ENCODE results near the gene AKT3.
"Not testable (repeated sequence)": the region's sequence is repeated elsewhere in the genome, so short reads cannot be mapped to it uniquely, and the experiment has no call there.

The AKT3 gene

DNA sequence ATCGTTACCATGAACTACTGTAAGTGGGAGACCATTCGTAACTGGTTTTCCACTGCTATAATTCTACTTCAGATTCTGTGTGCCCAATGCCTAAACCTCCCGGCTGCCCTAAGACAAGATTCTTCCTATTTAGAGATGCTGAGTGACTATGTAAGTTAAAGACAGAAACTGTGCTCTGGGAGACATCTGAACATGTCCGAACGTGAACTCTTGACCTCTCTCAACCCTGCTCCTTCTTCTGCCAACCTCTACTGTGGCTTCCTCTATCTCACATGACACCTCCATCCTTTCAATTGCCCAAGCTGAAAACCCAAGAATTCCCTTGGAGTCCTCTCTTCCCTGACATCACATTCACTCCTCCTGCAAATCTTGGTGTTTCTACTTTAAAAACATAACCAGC, 182.9 kb downstream of the AKT3 start:
- Histone ChIP-seq H3K9ac (ENCODE audit: low read length) (peak overlapping the region; percentile 16; the same call in 1 of the 2 replicates), H3K4me2 (ENCODE audit: low read depth, low read length) (peak overlapping the region; percentile 67), H3K9me2 (replicated peaks; ENCODE audit: insufficient read depth, low read length) (no peaks in the 10 kb centered on the region), H3K36me3 (replicated peaks; ENCODE audit: insufficient read depth, low read length) (no peaks in the 10 kb centered on the region; the same call in 1 of the 2 replicates), H3K4me1 (ENCODE audit: low read length) (peaks cover 19% of the 10 kb centered on the region), H3K9me3 (replicated peaks; ENCODE audit: insufficient read depth, low read length) (no peaks in the 10 kb centered on the region), H2AFZ (ENCODE audit: low read length) (peak overlapping the region; percentile 24), H3K27ac (ENCODE audit: low read length) (peak overlapping the region; percentile 62), H3K27me3 (replicated peaks; ENCODE audit: insufficient read depth, low read length) (no peaks in the 10 kb centered on the region), H3K79me2 (ENCODE audit: low read length) (no peaks in the 10 kb centered on the region), H4K20me1 (ENCODE audit: insufficient read depth, low read length) (no peaks in the 10 kb centered on the region), H3F3A (ENCODE audit: insufficient read depth, low read length) (peaks cover 13% of the 10 kb centered on the region; the same call in 1 of the 2 replicates), H3K4me3 (ENCODE audit: low read length) (peak overlapping the region; percentile 5; the same call in 1 of the 2 replicates)
- TF ChIP-seq EZH2phosphoT487 (IDR thresholded peaks at IDR 0.05; ENCODE audit: low read length), result no peak
- TF ChIP-seq EZH2 (optimal IDR thresholded peaks at IDR 0.05; ENCODE audit: low read depth, low read length), result no peak
- DNase-seq, result peak; percentile 41

DNA sequence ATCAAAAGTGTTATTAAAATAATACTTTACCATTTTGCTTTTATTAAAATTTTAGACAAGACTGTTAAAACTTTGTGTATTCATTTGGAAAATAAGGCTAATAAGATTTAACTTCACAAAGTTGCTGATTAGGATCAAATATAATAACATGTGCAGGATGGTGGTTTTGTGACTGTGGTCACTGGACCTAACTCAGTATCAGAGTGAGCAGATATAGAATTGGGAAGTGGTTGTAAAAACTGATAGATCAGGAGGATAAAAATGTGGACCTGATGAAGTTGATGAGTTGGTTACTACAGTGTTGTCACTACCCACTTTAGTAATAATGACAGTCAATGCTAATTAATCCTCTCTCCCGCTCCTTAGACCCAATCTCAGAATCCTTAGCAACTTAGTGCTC, 186.4 kb downstream of the AKT3 start:
- no peak overlapping the region for H3K27ac ChIP-seq (ENCODE audit: low read length)
- no peaks in the 10 kb centered on the region for H3K79me2 ChIP-seq (ENCODE audit: low read length)
- H4K20me1 ChIP-seq (ENCODE audit: insufficient read depth, low read length), result no peaks in the 10 kb centered on the region
- H2AFZ ChIP-seq (ENCODE audit: low read length), result no peak overlapping the region
- no peaks in the 10 kb centered on the region for H3K9me3 ChIP-seq (replicated peaks; ENCODE audit: insufficient read depth, low read length)
- no peak overlapping the region for H3K4me2 ChIP-seq (ENCODE audit: low read depth, low read length)
- no peak overlapping the region for H3K9ac ChIP-seq (ENCODE audit: low read length)
- H3K4me1 ChIP-seq (ENCODE audit: low read length), result peaks cover 19% of the 10 kb centered on the region
- H3K4me3 ChIP-seq (ENCODE audit: low read length), result no peak overlapping the region
- H3K9me2 ChIP-seq (replicated peaks; ENCODE audit: insufficient read depth, low read length), result no peaks in the 10 kb centered on the region
- TF ChIP-seq EZH2phosphoT487 (IDR thresholded peaks at IDR 0.05; ENCODE audit: low read length), result no peak
- no peak for TF ChIP-seq EZH2 (optimal IDR thresholded peaks at IDR 0.05; ENCODE audit: low read depth, low read length)
- TF ChIP-seq, protein P1, sequence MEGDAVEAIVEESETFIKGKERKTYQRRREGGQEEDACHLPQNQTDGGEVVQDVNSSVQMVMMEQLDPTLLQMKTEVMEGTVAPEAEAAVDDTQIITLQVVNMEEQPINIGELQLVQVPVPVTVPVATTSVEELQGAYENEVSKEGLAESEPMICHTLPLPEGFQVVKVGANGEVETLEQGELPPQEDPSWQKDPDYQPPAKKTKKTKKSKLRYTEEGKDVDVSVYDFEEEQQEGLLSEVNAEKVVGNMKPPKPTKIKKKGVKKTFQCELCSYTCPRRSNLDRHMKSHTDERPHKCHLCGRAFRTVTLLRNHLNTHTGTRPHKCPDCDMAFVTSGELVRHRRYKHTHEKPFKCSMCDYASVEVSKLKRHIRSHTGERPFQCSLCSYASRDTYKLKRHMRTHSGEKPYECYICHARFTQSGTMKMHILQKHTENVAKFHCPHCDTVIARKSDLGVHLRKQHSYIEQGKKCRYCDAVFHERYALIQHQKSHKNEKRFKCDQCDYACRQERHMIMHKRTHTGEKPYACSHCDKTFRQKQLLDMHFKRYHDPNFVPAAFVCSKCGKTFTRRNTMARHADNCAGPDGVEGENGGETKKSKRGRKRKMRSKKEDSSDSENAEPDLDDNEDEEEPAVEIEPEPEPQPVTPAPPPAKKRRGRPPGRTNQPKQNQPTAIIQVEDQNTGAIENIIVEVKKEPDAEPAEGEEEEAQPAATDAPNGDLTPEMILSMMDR (IDR thresholded peaks at IDR 0.05; ENCODE audit: low read length), result no peak
- no peaks in the 10 kb centered on the region for H3K27me3 ChIP-seq (replicated peaks; ENCODE audit: insufficient read depth, low read length)
- H3F3A ChIP-seq (ENCODE audit: insufficient read depth, low read length), result peaks cover 13% of the 10 kb centered on the region; the same call in 1 of the 2 replicates
- no peaks in the 10 kb centered on the region; the same call in 1 of the 2 replicates for H3K36me3 ChIP-seq (replicated peaks; ENCODE audit: insufficient read depth, low read length)
- DNase-seq, result no peak

DNA sequence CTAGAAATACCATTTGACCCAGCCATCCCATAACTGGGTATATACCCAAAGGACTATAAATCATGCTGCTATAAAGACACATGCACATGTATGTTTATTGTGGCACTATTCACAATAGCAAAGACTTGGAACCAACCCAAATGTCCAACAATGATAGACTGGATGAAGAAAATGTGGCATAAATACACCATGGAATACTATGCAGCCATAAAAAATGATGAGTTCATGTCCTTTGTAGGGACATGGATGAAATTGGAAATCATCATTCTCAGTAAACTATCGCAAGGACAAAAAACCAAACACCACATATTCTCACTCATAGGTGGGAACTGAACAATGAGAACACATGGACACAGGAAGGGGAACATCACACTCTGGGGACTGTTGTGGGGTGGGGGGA, 187.9 kb downstream of the AKT3 start:
- not testable (repeated sequence) for DNase-seq; H3K9me2 ChIP-seq (replicated peaks; ENCODE audit: insufficient read depth, low read length); H3K27me3 ChIP-seq (replicated peaks; ENCODE audit: insufficient read depth, low read length); H2AFZ ChIP-seq (ENCODE audit: low read length); H3K4me1 ChIP-seq (ENCODE audit: low read length); H3F3A ChIP-seq (ENCODE audit: insufficient read depth, low read length); H3K4me3 ChIP-seq (ENCODE audit: low read length); H3K9ac ChIP-seq (ENCODE audit: low read length); H3K4me2 ChIP-seq (ENCODE audit: low read depth, low read length); H3K27ac ChIP-seq (ENCODE audit: low read length); H3K79me2 ChIP-seq (ENCODE audit: low read length); H3K9me3 ChIP-seq (replicated peaks; ENCODE audit: insufficient read depth, low read length); H3K36me3 ChIP-seq (replicated peaks; ENCODE audit: insufficient read depth, low read length); H4K20me1 ChIP-seq (ENCODE audit: insufficient read depth, low read length)

DNA sequence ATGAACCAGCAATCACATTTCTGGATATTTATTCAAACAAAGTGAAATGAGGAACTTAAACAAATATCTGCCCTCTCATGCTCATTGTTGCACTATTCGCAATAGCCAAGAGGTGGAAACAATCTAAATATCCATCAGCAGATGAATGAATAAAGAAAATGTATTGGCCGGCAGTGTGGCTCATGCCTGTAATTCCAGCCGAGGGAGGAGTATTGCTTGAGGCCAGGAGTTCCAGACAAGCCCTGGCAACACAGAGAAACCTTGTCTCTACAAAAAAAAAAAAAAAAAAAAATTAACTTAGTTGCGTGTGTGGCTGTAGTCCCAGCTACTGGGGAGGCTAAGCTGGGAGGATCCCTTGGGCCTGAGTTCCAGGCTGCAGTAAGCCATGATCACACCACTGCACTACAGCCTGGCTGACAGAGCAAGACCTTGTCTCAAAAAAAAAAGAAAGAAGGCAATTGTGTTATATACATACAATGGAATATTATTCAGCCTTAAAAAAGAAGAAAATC, 191.4 kb downstream of the AKT3 start:
- Histone ChIP-seq H3K4me3 (ENCODE audit: low read length) (no peak overlapping the region), H3K27me3 (replicated peaks; ENCODE audit: insufficient read depth, low read length) (no peaks in the 10 kb centered on the region), H3K79me2 (ENCODE audit: low read length) (no peaks in the 10 kb centered on the region), H3F3A (ENCODE audit: insufficient read depth, low read length) (no peaks in the 10 kb centered on the region), H3K4me1 (ENCODE audit: low read length) (no peaks in the 10 kb centered on the region), H3K9ac (ENCODE audit: low read length) (no peak overlapping the region), H3K9me2 (replicated peaks; ENCODE audit: insufficient read depth, low read length) (no peaks in the 10 kb centered on the region), H3K36me3 (replicated peaks; ENCODE audit: insufficient read depth, low read length) (no peaks in the 10 kb centered on the region; the same call in 1 of the 2 replicates), H3K9me3 (replicated peaks; ENCODE audit: insufficient read depth, low read length) (no peaks in the 10 kb centered on the region), H3K27ac (ENCODE audit: low read length) (no peak overlapping the region), H3K4me2 (ENCODE audit: low read depth, low read length) (no peak overlapping the region), H2AFZ (ENCODE audit: low read length) (no peak overlapping the region), H4K20me1 (ENCODE audit: insufficient read depth, low read length) (no peaks in the 10 kb centered on the region)
- TF ChIP-seq EZH2phosphoT487 (IDR thresholded peaks at IDR 0.05; ENCODE audit: low read length) (no peak), EZH2 (optimal IDR thresholded peaks at IDR 0.05; ENCODE audit: low read depth, low read length) (no peak)
- TF ChIP-seq, protein P1 (IDR thresholded peaks at IDR 0.05; ENCODE audit: low read length), result no peak
- DNase-seq, result no peak

Data from MM.1S (cell line).